ENCODE data around the gene PTDSS2.
"Not testable (repeated sequence)": the region's sequence is repeated elsewhere in the genome, so short reads cannot be mapped to it uniquely, and the experiment has no call there.

PTDSS2 gene

DNA sequence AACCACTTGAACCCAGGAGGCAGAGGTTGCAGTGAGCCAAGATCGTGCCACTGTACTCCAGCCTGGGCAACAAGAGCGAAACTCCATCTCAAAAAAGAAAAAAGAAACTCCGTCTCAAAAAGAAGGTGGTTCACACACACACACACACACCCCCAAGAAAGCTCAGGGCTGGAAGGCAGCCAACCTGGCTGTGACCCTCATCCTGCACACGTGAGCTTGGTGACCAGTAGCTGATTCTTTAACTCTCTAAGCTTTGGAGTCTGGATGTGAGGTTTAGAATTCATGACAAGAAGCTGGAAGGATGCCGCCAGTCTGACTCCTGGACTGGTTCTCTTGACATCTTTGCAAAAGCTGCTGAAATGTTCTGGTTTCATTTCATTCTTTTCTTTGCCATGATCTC is 58.9 kb downstream of the PTDSS2 start:
- DNase-seq = no peak

DNA sequence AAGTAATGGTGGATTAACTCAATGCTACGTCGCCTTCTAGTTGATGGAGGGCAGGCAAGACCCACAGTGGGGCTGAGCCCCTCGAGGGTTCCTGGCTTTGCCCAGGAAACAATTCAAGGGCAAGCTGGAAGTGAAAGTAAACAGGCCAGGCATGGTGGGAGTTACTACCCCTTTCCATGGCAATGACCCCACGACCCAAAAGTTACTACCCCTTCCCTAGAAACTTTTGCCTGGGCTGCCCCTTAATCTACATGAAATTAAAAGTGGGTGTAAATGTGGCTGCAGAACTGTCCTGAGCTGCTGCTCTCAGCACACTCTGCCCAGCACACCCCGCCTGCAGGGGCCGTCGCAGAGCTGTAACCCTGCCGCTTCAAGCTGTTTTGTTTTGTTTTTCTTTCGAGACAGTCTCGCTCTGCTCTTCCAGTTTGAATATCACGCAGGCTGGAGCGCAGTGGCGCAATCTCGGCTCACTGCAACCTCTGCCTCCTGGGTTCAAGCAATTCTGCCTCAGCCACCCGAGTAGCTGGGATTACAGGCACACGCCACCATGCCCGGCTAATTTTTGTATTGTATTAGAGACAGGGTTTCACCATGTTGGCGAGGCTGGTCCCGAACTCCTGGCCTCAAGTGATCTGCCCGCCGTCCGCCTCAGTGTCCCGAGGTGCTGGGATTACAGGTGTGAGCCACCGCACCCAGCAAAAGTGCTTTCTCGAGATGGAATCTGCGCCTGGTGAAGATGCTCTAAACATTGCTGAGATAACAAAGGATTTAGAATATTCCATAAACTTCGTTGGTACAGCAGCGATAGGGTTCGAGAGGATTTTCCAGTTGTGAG is 62.9 kb downstream of the PTDSS2 start:
- DNase-seq = no peak

DNA sequence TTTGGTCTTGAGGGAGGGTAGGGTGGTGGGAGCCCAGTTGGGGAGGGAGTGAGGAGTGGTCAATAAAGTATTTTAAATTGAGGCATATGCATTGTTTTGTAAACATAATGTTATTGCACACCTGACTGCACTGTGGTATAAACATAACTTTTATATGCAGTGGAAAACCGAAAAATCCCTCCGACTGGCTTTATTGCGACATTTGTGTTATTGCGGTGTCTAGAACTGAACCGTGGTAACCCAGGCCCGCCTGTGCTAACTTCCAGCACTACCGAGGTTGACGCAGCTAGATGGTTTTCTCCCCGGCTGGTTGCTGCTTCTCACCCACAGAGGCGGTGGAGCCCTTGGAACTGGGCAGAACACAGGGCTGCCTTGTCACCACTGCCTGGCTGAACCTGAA is 64.5 kb downstream of the PTDSS2 start:
- no peak for DNase-seq

DNA sequence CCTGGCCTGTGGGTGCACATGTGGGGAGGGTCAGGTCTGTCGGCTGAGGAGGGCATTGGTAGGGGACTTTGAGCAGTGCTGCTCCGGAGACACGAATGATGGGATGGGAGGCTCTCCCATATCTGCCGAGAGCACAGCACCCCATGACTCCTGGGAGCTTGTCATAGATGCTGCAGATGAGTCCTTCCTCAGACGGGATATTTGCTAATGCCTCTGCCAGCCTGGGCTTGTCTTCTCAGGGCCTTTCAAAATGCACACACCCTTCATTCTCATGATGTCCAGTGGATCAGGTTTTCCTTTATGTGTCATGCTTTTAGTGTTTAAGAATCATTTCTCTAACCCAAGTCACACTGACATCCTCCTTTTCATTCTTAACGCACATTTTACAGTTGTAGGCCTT is 65.1 kb downstream of the PTDSS2 start:
- no peak for DNase-seq

DNA sequence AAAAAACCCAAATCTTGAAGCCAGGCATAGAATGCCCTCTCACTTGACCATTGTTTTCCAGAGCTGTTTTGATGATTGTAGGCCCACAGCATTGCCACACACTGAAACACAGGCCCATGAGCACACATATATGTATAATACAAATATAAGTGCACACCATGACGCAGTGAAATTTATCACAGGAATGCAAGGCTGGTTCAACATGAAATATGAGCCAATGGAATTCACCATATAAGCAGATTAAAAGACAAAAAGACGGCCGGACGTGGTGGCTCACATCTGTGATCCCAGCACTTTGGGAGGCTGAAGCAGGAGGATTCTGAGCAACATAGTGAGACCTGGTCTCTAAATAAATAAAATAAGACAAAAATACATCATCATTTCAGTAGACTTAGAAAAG is 66.3 kb downstream of the PTDSS2 start:
- DNase-seq = no peak

DNA sequence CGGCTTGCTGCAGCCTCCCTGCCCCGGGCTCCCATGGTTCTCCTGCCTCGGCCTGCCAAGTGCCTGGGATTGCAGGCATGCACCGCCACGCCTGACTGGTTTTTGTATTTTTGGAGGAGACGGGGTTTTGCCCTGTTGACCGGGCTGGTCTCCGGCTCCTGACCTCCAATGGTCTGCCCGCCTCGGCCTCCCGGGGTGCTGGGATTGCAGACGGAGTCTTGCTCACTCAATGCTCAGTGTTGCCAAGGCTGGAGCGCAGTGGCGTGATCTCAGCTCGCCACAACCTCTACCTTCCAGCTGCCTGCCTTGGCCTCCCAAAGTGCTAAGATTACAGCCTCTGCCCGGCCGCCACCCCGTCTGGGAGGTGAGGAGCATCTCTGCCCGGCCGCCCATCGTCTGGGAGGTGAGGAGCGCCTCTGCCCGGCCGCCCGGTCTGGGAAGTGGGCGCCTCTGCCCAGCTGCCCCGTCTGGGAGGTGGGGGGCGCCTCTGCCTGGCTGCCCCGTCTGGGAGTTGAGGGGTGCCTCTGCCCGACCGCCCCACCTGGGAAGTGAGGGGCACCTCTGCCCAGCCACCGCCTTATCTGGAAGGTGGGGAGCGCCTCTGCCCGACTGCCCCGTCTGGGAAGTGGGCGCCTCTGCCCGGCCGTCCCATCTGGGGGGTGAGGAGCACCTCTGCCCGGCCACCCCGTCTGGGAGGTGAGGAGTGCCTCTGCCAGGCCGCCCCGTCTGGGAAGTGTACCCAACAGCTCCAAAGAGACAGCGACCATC is 67.0 kb downstream of the PTDSS2 start:
- DNase-seq = not testable (repeated sequence)

DNA sequence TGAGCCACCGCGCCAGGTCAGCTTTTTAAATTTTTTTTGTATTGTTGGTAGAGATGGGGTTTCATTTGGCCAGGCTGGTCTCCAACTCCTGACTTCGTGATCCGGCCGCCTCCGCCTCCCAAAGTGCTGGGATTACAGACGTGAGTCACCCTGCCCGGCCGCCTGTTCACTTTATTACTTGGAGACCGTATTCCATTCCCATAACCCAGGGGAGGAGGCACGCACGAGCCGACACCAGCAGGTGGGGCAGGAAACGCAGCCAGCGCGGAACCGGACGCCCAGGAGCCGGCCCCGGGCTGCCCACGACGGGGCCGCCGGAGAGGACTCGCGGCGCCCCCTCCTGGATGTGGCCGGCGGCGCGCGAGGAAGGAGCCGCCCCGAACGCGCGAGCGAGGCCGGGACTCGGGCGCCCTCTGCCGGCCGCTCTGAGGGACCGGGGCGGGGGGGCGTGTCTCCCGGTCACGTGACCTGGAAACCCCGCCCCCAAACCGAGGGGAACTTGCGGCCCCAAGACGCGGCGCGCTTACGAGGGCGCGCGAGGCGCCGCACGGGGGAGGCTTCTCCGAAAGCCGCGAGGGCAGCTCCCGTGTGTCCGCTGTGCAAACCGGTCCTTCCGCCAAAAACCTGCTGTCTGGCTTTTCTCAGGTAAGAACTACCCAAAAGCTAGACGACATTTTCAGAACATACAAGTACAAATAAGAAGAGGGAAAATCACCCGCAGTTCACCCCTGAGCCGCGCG is 68.6 kb downstream of the PTDSS2 start:
- no peak for DNase-seq

DNA sequence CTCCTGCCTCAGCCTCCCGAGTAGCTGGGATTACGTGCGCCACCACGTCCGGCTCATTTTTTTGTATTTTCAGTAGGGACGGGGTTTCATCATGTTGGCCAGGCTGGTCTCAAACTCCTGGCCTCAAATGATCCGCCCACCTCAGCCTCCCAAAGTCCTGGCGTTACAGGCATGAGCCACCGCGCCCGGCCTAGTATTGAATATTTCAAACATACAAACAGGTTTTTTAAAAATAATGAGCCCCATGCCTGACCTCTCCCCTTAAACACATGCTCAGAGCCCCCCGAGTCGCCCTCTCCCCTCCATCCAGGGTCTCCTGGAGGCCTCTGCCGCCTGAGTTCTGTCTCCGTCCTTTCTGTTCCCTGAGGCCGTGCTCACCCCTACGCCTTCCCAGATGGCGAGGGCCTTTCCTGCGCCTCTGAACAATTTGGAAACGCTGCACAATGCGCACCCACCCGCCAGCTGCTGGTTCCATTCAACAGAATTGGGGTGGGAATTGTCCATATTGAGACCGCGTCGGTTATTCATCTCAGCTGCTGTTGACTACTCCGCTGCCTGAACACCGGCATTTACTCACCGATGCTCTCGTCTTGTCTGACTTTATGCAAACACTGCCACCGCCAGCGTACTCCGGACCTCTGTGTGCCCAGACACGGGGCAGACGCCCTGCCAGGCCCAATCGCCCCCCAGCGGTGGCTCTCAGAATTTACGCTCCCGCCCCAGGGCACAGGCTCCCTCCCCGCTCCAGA is 70.5 kb downstream of the PTDSS2 start:
- DNase-seq = no peak

DNA sequence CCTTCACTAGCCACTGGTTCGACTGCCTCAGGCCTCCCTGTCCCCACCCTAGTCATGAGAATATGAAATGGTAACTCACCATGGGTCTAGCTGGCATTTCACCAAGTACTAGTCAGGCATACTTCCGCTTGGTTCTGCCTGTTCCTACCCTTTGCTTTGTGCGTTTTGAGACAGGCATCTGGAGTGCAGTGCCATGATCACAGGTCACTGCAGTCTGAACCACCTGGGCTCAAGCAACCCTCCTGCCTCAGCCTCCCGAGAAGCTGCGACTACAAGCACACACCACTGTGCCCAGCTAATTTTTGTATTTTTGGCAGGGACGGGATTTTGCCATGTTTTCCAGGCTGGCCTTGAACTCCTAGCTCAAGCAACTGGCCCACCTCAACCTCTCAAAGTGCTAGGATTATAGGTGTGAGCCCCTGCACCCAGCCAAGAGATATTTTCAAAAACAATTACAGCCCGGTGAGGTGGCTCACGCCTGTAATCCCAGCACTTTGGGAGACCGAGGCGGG is 71.2 kb downstream of the PTDSS2 start:
- no peak for DNase-seq

DNA sequence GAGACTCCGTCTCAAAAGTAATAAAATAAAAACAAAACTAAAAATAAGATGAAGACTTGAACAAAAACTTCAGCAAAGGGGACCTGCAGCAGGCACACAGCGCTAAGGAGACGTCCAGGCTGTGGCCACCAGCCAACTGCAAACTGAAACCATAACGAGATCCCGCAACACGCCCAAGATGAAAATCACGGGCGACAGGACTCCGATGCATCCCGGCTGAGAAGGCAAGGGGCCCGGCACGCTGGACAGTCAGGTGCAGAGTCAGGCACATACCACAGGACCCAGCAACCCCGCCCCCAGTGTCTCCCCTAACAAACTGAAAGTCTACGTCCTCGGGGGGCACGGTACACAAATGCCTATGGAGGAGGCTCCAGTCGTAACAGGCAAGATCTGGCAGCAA is 76.1 kb downstream of the PTDSS2 start:
- no peak for DNase-seq

DNA sequence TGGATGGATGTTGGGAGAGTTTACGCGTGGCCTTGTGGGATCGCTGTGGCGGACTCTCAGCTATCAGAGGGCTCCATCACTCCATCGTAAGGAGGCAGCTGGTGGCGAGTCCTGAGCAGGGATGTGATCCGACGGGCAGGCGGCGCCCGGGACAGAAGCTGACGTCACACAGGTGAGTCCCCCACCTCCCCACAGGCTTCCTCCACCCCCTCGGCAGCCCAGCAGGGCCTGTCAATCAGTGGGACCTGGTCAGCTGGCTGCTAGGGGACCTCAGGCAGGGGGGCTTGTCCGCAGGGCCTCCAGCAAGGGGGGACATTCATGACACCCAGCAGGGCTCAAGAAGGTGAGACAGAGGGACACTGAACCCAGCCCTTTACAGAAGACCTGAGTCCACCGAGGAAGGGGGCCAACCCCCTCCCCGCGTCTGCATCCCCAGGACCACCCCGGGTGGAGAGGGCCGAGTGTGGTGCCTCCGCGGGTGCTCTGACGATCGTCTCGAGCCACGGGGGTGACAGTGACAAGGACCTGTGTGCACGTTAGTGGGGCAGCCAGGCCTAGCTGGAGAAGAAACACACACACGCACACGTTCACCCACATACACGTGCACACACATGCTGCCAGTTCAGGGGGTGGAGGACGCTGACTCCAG is 78.2 kb downstream of the PTDSS2 start:
- DNase-seq = no peak

DNA sequence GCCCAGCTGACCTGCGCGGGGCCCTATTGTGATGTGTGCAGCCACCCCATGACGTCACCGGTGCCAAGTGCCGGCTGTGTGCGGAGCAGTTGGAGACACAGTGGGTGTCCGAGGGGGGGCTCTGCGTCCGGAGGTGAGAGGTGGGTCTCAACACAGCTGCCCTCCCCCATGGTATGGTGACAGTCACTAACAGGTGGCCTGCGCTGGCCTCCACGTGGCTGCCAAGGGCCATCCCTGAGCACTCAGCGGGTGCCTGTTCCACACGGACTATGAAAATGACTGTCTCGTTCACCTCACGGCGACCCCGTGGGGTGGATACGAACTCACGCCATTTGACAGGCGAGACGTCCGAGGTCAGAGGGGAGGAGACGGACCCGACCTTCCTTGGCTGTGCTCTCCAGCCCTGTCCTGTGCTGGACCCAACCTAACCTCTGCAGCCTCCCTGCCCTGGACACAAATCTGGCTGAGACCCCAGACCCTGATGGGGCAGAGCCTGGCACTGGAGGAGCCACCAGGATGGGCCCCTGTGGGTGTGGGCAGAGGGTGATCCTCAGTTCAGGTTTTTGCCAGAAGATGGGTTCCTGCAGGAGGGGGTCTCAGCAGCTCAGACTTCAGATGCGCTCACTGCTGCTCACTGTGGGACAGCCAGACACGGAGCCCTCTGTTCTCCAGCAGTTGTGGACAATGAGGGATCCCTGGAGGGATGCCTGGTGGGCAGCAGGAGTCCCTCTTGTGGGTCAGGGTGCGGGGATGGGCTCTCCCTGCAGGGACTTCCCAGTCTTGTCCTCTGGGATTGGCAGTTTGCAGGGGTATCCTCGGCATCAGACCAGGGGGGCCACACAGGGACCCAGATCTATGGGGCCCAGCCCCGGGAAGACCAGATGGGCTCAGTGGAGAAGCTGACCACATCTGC is 79.0 kb downstream of the PTDSS2 start:
- no peak for DNase-seq

DNA sequence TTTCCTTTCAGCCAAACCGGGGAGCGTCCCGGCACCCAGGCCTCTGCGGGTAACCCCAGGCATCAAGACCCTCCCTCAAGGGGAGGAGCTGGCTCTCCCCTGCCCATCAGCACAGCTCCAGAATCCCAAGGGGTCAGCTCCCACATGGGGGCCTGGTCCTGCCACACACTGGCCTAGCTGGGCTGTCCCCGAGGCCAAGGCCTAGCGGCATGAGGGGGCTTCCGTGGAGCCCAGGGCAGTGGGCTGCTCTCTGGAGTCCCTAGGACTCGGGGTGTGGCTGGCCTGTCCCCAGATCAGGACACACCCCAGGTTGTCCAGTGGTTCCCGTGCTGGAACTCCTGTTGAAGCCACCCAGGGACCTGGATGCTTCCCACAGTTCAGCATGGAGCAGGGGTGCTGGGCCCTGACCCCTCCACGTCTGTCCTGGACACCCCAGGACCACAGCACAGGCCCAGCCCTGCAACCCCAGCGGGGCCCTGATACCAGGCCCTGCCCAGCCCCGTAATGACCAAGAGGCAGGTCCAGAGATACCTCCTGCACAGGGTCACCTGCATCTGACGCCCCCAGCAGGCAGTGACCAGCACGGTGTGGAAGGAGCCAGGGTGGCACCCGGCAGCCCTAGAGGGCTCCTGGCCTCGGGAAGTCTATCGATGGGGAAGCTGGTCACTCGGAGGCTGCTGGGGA is 79.8 kb downstream of the PTDSS2 start:
- no peak for DNase-seq

DNA sequence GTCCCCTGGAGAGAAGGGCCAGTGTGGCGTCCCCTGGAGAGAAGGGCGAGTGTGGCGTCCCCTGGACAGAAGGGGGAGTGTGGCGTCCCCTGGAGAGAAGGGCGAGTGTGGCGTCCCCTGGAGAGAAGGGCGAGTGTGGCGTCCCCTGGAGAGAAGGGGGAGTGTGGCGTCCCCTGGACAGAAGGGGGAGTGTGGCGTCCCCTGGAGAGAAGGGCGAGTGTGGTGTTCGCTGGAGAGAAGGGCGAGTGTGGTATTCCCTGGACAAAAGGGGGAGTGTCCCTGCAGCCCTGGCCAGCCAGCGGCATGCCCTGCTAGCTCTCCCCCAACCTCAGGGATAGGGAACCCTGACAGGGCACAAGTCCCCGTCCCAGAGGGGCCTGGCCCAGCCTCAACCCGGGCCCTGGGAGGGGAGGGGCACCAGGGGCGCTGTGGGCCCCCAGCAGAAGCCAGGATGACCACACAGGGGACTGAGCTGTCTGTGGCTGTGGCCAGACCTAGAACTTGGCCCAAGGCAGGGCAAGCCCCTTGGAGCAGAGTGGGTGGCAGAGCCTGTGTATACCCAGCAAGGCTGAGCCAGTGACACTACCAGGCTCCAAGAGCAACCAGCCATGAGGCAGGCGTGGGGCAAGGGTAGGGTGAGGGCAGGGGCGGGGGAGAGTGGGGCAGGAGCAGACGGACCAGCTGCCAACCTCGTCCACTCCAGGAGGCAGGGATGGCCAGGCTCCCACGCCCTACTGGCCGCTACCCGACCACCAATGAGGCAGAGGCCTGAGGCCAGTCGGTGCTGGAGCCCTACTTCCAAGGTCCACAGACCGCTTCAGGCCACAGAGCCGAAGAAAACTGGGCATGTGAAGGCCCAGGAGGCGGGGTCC is 81.1 kb downstream of the PTDSS2 start:
- no peak for DNase-seq

DNA sequence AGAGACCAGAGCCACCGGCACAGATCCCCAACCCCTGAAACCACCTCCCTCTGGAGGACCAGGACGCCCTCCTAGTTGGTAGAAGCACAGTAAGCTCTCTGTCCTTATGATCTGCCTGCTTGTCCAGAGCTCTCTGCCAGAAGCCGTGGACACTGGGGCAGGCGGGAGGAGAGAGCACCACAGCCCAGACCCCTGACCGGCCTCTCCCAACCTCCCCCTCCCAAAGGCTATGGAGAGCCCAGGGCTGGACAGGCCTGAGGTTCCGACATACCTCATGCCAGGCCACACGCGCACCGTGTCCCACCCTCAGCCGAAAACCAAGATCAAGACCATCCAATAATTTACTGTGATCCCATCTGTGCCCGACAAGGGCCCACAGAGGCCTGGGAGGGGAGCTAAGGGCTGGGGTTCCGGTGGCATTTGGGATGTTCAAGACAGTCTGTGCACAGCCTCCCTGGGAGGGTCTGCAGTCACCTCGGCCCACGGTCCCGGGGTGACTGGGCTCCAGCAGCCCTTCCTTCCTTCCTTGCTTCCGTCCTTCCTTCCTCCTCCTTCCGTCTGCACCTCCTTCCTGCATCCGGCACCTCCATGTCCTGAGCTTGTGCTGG is 81.9 kb downstream of the PTDSS2 start:
- no peak for DNase-seq

DNA sequence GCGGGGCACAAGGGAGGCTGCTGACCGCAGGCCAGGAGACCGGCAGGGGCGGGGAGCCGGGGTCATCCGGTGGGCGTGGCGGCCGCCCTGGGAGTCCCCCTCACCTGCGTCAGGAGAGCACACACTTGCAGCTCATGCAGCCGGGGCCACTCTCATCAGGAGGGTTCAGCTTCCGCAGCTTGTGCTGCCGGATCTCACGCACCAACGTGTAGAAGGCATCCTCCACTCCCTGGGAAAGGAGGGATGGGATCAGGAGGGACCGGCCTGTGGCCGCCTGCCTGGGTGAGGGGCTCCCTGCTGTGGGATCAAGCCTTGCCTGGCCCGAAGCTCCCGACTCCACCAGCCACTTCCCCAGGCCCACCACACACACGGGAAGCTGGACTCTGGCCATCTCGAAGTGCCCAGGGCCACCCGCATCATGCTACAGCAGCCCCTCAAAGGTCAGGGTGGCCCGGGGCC is 82.5 kb downstream of the PTDSS2 start:
- DNase-seq = no peak

DNA sequence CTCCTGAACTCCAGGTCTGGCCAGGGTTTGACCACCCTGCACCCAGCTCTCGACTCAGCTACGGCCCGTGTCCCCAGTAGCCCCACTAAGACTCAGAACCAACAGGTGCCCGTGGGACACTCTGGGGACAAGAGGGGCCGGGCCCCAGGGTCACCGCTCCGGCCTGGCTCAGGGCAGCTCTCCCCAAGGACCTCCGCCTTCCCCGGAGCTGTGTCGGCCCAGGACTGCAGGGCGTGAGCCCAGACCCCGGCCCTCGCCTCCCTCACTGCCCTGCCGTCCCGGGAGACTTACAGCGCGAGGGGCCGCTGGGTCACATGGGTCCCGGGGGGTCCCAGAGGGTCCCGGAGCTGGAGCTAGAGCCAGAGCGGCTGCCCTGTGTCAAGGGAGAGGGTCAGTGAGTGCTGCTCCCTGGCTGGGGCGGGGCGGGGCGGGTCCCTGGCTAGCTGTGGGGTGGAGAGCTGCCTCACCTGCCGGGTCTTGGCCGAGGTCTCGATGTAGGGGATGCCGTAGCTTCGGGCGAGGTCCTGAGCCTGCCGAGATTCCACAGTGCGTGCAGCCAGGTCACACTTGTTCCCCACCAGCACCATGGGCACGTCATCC is 83.0 kb downstream of the PTDSS2 start:
- DNase-seq = no peak
